GM23248 (cell line): ENCODE results near the gene INPP5D. TPM values are rescaled to one million over a fixed set of nuclear protein-coding genes. Genes with fewer than 3 reads are reported as not detected.

Experiments
- DNase-seq: peaks from one replicate; pipeline ENCODE4 v3.0.0-alpha.2; 2015
- H2AFZ ChIP-seq: fragments of 200-600 bp; sonication (generic); 2 replicates; pipeline ENCODE4 v1.6.1; 2016; ENCODE audit warnings: antibody characterized with exemption
- H3F3A ChIP-seq: fragments of 200-600 bp; sonication (generic); 2 replicates; pipeline ENCODE4 v1.6.1; 2016; ENCODE audit warnings: mild to moderate bottlenecking, antibody characterized with exemption, mixed run types; ENCODE audit not compliant: insufficient read depth
- H3K27ac ChIP-seq: fragments of 200-600 bp; sonication (generic); 2 replicates; pipeline ENCODE4 v1.5.1; 2016; ENCODE audit warnings: mild to moderate bottlenecking
- H3K27me3 ChIP-seq: fragments of 200-600 bp; sonication (generic); replicated peaks from 2 replicates; pipeline ENCODE4 v1.6.1; 2016; ENCODE audit warnings: mild to moderate bottlenecking; ENCODE audit not compliant: insufficient read depth
- H3K36me3 ChIP-seq: fragments of 200-600 bp; sonication (generic); 2 replicates; pipeline ENCODE4 v1.6.1; 2016; ENCODE audit warnings: low read depth, mild to moderate bottlenecking
- H3K4me1 ChIP-seq: fragments of 200-600 bp; sonication (generic); 2 replicates; pipeline ENCODE4 v1.6.1; 2016; ENCODE audit warnings: mild to moderate bottlenecking; ENCODE audit not compliant: insufficient read depth
- H3K4me2 ChIP-seq: fragments of 200-600 bp; sonication (generic); one replicate; pipeline ENCODE4 v1.6.1; 2016; ENCODE audit warnings: mild to moderate bottlenecking; ENCODE audit not compliant: unreplicated experiment
- H3K4me3 ChIP-seq: fragments of 200-600 bp; sonication (generic); 2 replicates; pipeline ENCODE4 v1.5.1; 2016; ENCODE audit warnings: mild to moderate bottlenecking
- H3K79me2 ChIP-seq: fragments of 200-600 bp; sonication (generic); 2 replicates; pipeline ENCODE4 v1.6.1; 2016; ENCODE audit warnings: mild to moderate bottlenecking; ENCODE audit not compliant: insufficient read depth
- H3K9ac ChIP-seq: fragments of 200-600 bp; sonication (generic); 2 replicates; pipeline ENCODE4 v1.6.1; 2016; ENCODE audit warnings: mild to moderate bottlenecking
- H3K9me2 ChIP-seq: fragments of 200-600 bp; sonication (generic); 2 replicates; pipeline ENCODE4 v1.6.1; 2016; ENCODE audit warnings: mixed run types, mild to moderate bottlenecking, moderate library complexity; ENCODE audit not compliant: insufficient read depth
- H3K9me3 ChIP-seq: fragments of 200-600 bp; sonication (generic); one replicate; pipeline ENCODE4 v1.6.1; 2017; ENCODE audit warnings: low read depth
- H4K20me1 ChIP-seq: fragments of 200-600 bp; sonication (generic); 2 replicates; pipeline ENCODE4 v1.6.0; 2016; ENCODE audit not compliant: insufficient read depth
- EZH2 ChIP-seq: fragments of 200-600 bp; sonication (generic); IDR thresholded peaks from 2 replicates; pipeline ENCODE4 v1.6.1; 2018; ENCODE audit warnings: antibody characterized with exemption, mild to moderate bottlenecking; ENCODE audit not compliant: insufficient read depth, poor library complexity, severe bottlenecking
- EZH2phosphoT487 ChIP-seq: fragments of 200-600 bp; sonication (generic); IDR thresholded peaks from 2 replicates; pipeline ENCODE4 v1.6.1; 2018; ENCODE audit warnings: antibody characterized with exemption, moderate library complexity, mild to moderate bottlenecking, low read depth; ENCODE audit not compliant: insufficient read depth
- WGBS, 2 experiments: methylation state at CpG; one replicate each; pipeline ENCODE4 v1.1.6; 2015 to 2017; ENCODE audit warnings: low lambda C conversion rate in 2 of 2, low coverage in 1 of 2; ENCODE audit errors: missing lambda C conversion rate in 2 of 2; 5-methylcytosine and 5-hydroxymethylcytosine counted together
- in situ Hi-C: fragments of 300-500 bp; cut with MboI; formaldehyde crosslinking; loops from 2 replicates; pipeline ENCODE4 v1.15.0; 2020
- polyA plus RNA-seq: library from polyadenylated mRNA; unstranded; fragments of >200 nt; fragmentation: Nextera tagmentation; extraction: Ambion mirVana; gene quantifications from 2 replicates; pipeline ENCODE4 v1.2.1, GENCODE V29; 2016
- total RNA-seq: library from RNA; depleted of rRNA; stranded (reverse); fragments of >200 nt; shearing (Covaris generic); gene quantifications from 2 replicates; pipeline ENCODE4 v1.2.3, GENCODE V29; 2014

The INPP5D gene
- total and polyA plus RNA-seq, 2 experiments from 2014 or later: 0.23 TPM; not detected in 1

DNA sequence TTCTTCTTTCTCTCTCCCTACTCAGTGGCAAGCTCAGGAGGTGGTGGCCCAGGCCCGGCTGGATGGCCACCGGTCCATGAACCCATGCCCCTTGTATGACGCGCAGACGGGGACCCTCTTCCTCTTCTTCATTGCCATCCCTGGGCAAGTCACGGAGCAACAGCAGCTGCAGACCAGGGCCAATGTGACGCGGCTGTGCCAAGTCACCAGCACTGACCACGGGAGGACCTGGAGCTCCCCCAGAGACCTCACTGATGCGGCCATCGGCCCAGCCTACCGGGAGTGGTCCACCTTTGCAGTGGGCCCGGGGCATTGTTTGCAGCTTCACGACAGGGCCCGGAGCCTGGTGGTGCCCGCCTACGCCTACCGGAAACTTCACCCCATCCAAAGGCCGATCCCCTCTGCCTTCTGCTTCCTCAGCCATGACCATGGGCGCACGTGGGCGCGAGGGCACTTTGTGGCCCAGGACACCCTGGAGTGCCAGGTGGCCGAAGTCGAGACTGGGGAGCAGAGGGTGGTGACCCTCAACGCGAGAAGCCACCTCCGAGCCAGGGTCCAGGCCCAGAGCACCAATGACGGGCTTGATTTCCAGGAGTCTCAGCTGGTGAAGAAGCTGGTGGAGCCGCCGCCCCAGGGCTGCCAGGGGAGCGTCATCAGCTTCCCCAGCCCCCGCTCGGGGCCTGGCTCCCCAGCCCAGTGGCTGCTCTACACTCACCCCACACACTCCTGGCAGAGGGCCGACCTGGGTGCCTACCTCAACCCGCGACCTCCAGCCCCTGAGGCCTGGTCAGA is 25.9 kb upstream of the INPP5D start:
- in situ Hi-C loops: no loop called here

DNA sequence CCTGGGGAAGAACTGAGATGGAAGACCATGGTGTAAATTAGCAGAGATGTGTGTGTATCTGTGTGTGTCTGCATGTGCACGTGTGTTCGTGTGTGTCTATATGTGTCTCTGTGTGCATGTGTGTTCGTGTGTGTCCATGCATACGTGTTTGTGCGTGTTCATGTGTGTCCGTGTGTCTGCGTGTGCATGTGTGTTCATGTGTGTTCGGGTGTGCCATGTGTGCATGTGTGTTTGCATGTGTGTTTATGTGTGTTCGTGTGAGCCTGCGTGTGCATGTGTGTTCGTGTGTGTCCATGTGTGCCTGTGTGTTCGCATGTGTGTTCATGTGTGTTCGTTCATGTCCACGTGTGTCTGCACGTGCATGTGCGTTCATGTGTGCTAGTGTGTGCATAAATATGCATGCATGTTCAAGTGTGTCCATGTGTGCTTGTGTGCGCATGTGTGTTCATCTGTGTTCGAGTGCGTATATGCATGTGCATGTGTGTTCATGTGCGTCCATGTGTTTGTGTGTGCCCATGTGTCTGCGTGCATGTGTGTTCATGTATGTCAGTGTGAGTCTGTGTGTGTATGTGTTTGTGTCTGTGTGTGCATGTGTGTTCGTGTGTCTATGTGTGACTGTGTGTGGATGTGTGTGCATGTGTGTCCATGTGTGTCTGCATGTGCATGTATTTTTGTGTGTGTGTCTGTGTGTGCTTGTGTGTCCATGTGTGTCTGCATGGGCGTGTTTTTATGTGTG is 24.5 kb upstream of the INPP5D start:
- TF ChIP-seq EZH2phosphoT487: no peak
- no peak for TF ChIP-seq EZH2
- Histone ChIP-seq H3K79me2 (no peaks in the 10 kb centered on the region), H3K9ac (no peak overlapping the region), H3K36me3 (no peaks in the 10 kb centered on the region), H3K4me2 (no peak overlapping the region), H2AFZ (no peak overlapping the region), H4K20me1 (no peaks in the 10 kb centered on the region), H3K27ac (no peak overlapping the region), H3K27me3 (no peaks in the 10 kb centered on the region), H3K4me3 (no peak overlapping the region), H3K4me1 (peaks cover 17% of the 10 kb centered on the region), H3F3A (peaks cover 23% of the 10 kb centered on the region), H3K9me3 (no peaks in the 10 kb centered on the region), H3K9me2 (no peaks in the 10 kb centered on the region)
- WGBS, 2 experiments: 80 to 83% methylated on average over 23 of the region's 23 CpGs
- in situ Hi-C loops: no loop called here
- no peak for DNase-seq

More for the DNA sequence above, 25.9 kb upstream of the INPP5D start:
- Histone ChIP-seq H3K27me3 (no peaks in the 10 kb centered on the region), H3K4me2 (no peak overlapping the region), H3K9ac (no peak overlapping the region), H3K9me2 (no peaks in the 10 kb centered on the region), H4K20me1 (no peaks in the 10 kb centered on the region), H3K4me3 (no peak overlapping the region), H3K4me1 (peaks cover 17% of the 10 kb centered on the region), H3K36me3 (no peaks in the 10 kb centered on the region), H3K79me2 (no peaks in the 10 kb centered on the region), H3K9me3 (no peaks in the 10 kb centered on the region), H2AFZ (no peak overlapping the region), H3K27ac (no peak overlapping the region), H3F3A (peaks cover 23% of the 10 kb centered on the region)
- 86 to 91% methylated on average over 32 to 35 of the region's 37 CpGs for WGBS, 2 experiments
- no peak for DNase-seq
- TF ChIP-seq EZH2: no peak
- no peak for TF ChIP-seq EZH2phosphoT487

DNA sequence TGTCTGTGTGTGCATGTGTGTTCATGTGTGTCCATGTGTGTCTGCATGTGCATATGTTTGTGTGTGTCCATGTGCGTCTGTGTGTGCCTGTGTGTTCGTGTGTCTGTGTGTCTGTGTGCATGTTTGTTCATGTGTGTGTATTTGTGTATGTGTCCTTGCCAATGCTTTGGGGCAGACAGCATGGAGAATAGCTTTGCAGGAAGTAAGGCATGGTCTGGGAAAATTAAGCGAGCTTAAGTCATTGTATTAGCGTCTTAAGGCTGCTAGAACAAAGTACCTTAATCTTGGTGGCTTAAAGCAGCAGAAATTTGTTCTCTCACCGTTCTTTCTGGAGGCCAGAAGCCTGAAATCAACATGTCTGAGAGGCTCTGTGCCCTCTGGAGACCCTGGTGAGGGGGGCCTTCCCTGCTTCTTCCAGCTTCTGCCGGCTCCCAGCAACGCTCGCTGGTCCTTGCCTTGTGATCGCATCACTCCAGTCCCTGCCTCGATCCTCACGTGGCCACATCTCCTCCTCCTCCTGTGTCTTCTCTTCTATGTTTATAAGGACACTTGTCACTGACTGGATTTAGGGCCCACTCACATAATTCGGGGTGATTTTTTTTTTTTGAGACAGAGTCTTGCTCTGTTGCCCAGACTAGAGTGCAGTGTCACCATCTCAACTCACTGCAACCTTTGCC is 23.8 kb upstream of the INPP5D start:
- Histone ChIP-seq H3F3A (peaks cover 23% of the 10 kb centered on the region), H3K4me2 (no peak overlapping the region), H3K27me3 (no peaks in the 10 kb centered on the region), H3K36me3 (no peaks in the 10 kb centered on the region), H3K27ac (no peak overlapping the region), H3K4me1 (peaks cover 17% of the 10 kb centered on the region), H3K79me2 (no peaks in the 10 kb centered on the region), H4K20me1 (no peaks in the 10 kb centered on the region), H3K9me2 (no peaks in the 10 kb centered on the region), H3K9ac (no peak overlapping the region), H3K9me3 (no peaks in the 10 kb centered on the region), H3K4me3 (no peak overlapping the region), H2AFZ (no peak overlapping the region)
- WGBS, 2 experiments: 73 to 79% methylated on average over 12 of the region's 12 CpGs
- in situ Hi-C loops: no loop called here
- TF ChIP-seq EZH2phosphoT487 (no peak), EZH2 (no peak)
- no peak for DNase-seq

DNA sequence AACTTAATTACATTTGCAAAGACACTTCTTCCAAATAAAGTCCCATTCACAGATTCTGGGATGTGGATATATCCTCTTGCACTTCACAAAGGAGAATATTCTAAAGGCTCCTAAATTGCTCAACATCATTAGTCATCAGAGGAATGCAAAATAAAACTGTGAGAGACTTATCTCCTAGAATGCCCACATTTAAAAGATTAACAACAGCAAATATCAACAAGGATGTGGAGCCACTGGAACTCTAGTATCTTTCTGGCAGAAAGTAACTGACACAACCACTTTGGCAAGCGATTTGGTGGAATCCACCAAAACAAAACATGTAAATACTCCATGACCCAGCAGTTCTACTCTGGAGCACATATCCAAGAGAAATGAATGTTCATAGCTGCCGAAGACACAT is 23.1 kb upstream of the INPP5D start:
- Histone ChIP-seq H3K4me1 (peaks cover 17% of the 10 kb centered on the region), H3K9me3 (no peaks in the 10 kb centered on the region), H3K4me2 (no peak overlapping the region), H3F3A (peaks cover 23% of the 10 kb centered on the region), H3K9me2 (no peaks in the 10 kb centered on the region), H3K27me3 (no peaks in the 10 kb centered on the region; the same call in 1 of the 2 replicates), H2AFZ (no peak overlapping the region), H3K4me3 (no peak overlapping the region), H3K36me3 (no peaks in the 10 kb centered on the region), H3K79me2 (no peaks in the 10 kb centered on the region), H4K20me1 (no peaks in the 10 kb centered on the region), H3K27ac (no peak overlapping the region), H3K9ac (no peak overlapping the region)
- DNase-seq: peak; percentile 64
- no peak for TF ChIP-seq EZH2
- TF ChIP-seq EZH2phosphoT487: no peak
- 71 to 82% methylated on average over 2 of the region's 2 CpGs for WGBS, 2 experiments
- in situ Hi-C loops: no loop called here
